ENCODE results near the gene CPS1.

DNA sequence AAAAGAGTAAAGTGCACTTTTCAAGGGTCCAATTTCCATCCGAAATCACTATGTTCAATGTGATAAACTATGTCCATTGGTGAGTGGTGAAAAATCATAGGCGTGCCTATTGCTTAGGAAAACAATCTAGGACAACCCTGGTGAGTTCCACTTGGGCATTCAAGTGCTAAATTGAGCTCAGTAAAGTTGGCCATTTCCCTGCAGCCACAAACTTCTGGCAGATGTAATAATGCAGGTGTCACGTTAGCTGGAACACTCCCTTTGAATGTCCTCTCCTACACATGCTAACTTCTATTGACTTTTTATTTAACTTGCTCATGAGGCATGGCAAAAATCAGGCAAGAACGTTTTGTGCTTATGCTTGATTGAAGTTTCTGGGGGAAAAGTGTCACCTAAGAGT is 67.1 kb downstream of the CPS1 start:
- TF ChIP-seq, protein P1, sequence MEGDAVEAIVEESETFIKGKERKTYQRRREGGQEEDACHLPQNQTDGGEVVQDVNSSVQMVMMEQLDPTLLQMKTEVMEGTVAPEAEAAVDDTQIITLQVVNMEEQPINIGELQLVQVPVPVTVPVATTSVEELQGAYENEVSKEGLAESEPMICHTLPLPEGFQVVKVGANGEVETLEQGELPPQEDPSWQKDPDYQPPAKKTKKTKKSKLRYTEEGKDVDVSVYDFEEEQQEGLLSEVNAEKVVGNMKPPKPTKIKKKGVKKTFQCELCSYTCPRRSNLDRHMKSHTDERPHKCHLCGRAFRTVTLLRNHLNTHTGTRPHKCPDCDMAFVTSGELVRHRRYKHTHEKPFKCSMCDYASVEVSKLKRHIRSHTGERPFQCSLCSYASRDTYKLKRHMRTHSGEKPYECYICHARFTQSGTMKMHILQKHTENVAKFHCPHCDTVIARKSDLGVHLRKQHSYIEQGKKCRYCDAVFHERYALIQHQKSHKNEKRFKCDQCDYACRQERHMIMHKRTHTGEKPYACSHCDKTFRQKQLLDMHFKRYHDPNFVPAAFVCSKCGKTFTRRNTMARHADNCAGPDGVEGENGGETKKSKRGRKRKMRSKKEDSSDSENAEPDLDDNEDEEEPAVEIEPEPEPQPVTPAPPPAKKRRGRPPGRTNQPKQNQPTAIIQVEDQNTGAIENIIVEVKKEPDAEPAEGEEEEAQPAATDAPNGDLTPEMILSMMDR (conservative IDR thresholded peaks at IDR 0.05; ENCODE audit: low read length) = no peak
- TF ChIP-seq EZH2phosphoT487 (IDR thresholded peaks at IDR 0.05; ENCODE audit: borderline replicate concordance) = no peak
